Gastroesophageal sphincter (tissue), 3 donors: ENCODE data around the gene RIPPLY1.

Source experiments
- EP300 ChIP-seq: sonication (generic); formaldehyde crosslinking; IDR thresholded peaks from one replicate; pipeline ENCODE4 v1.6.1; 2017; ENCODE audit warnings: antibody characterized with exemption, mild to moderate bottlenecking
- POLR2AphosphoS5 ChIP-seq: sonication (generic); formaldehyde crosslinking; IDR thresholded peaks from one replicate; pipeline ENCODE4 v1.6.1; 2017; ENCODE audit warnings: antibody characterized with exemption
- TF ChIP-seq, protein P1 (sequence below), 4 experiments: fragments of 200-600 bp in 2 of 4; fragments of 450-650 bp in 2 of 4; sonication (generic) in 1 of 4; IDR thresholded peaks; one replicate each; pipeline ENCODE4 v1.5.1; 2017 to 2019; ENCODE audit warnings: antibody characterized with exemption in 4 of 4, mild to moderate bottlenecking in 2 of 4, moderate library complexity in 2 of 4

DNA sequence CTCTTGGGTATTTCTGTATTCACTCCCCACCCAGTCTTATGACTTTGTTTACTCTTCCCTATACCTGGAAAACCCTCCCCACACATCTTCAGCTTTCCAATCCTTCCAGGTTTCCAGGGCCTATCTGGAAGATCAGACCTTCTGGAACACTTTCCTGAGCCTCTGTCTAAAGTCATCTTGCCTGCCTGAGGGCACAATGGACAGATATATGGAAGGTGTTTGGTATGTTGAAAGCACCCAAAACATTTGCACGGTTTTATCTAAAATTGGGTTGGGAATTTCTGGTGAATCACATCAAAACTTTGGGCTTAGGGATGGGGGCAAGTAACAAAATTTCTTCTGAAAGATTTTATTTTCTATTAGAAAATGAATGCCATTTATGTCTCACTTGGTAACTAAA lies 33.1 kb upstream of the RIPPLY1 start:
- TF ChIP-seq POLR2AphosphoS5 (no peak), EP300 (no peak)
- TF ChIP-seq, protein P1, sequence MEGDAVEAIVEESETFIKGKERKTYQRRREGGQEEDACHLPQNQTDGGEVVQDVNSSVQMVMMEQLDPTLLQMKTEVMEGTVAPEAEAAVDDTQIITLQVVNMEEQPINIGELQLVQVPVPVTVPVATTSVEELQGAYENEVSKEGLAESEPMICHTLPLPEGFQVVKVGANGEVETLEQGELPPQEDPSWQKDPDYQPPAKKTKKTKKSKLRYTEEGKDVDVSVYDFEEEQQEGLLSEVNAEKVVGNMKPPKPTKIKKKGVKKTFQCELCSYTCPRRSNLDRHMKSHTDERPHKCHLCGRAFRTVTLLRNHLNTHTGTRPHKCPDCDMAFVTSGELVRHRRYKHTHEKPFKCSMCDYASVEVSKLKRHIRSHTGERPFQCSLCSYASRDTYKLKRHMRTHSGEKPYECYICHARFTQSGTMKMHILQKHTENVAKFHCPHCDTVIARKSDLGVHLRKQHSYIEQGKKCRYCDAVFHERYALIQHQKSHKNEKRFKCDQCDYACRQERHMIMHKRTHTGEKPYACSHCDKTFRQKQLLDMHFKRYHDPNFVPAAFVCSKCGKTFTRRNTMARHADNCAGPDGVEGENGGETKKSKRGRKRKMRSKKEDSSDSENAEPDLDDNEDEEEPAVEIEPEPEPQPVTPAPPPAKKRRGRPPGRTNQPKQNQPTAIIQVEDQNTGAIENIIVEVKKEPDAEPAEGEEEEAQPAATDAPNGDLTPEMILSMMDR (IDR thresholded peaks at IDR 0.05) = no peak
